Measurements from ENCODE around the gene HIC1. TPM values are rescaled to one million over a fixed set of nuclear protein-coding genes. Genes with fewer than 3 reads are reported as not detected.

Gene HIC1
- total and polyA plus RNA-seq, 9 of the 15 experiments (the other 6 are each of a cell fraction or from before 2014, with no cell fraction given), result 0.01 to 2.5 (median 0.18) TPM

GRCh38 chr17:2029911-2030778, 24.8 kb upstream of the HIC1 start, which contains the start of gene DPH1 (continued):
- TF ChIP-seq E2F6 (IDR thresholded peaks at IDR 0.05; ENCODE audit: borderline replicate concordance in 1 of 2, extremely low read depth in 1 of 2, insufficient read depth in 1 of 2, insufficient read length in 1 of 2, low read depth in 1 of 2, low read length in 1 of 2, poor library complexity in 1 of 2, severe bottlenecking in 1 of 2) (no peak), GABPB2 (CRISPR knock-in tag; conservative IDR thresholded peaks at IDR 0.05) (no peak), ELF4 (CRISPR knock-in tag; IDR thresholded peaks at IDR 0.05) (no peak), NFE2 (IDR thresholded peaks at IDR 0.05; ENCODE audit: low read depth) (no peak), RBM39 (optimal IDR thresholded peaks at IDR 0.05; ENCODE audit: low read depth, low read length) (no peak), HEY1 (CRISPR knock-in tag; IDR thresholded peaks at IDR 0.05; ENCODE audit: borderline replicate concordance) (no peak), FOXJ2 (tag; IDR thresholded peaks at IDR 0.05) (no peak), ZNF280A (IDR thresholded peaks at IDR 0.05; ENCODE audit: low read depth, partially characterized antibody) (no peak), SIX5 (IDR thresholded peaks at IDR 0.05; ENCODE audit: borderline replicate concordance in 1 of 2, insufficient read depth in 1 of 2, low read depth in 1 of 2, low read length in 2 of 2) (peak; percentile 31 to 34; a peak in 2 of 4 replicates), NFE2L1 (tag; IDR thresholded peaks at IDR 0.05; ENCODE audit: borderline replicate concordance, low read depth) (no peak), GABPB1 (CRISPR knock-in tag; IDR thresholded peaks at IDR 0.05) (peak; percentile 66; the same call in 1 of the 2 replicates), ZNF518B (CRISPR knock-in tag; IDR thresholded peaks at IDR 0.05) (no peak), SRSF1 (IDR thresholded peaks at IDR 0.05; ENCODE audit: low read depth, low read length) (no peak), MAFK (IDR thresholded peaks at IDR 0.05; ENCODE audit: low read length) (no peak), FOXK2 (conservative IDR thresholded peaks at IDR 0.05 in 1 of 2, IDR thresholded peaks at IDR 0.05 in 1 of 2; ENCODE audit: low read depth in 2 of 2) (peak; percentile 32 to 80; a peak in 3 of 4 replicates), HCFC1 (IDR thresholded peaks at IDR 0.05; ENCODE audit: low read depth, low read length) (peak; percentile 85), HMGN3 (IDR thresholded peaks at IDR 0.05; ENCODE audit: borderline replicate concordance, extremely low read depth, insufficient read length, low read depth, low read length) (peak; percentile 48)
- TF ChIP-seq, protein P1, sequence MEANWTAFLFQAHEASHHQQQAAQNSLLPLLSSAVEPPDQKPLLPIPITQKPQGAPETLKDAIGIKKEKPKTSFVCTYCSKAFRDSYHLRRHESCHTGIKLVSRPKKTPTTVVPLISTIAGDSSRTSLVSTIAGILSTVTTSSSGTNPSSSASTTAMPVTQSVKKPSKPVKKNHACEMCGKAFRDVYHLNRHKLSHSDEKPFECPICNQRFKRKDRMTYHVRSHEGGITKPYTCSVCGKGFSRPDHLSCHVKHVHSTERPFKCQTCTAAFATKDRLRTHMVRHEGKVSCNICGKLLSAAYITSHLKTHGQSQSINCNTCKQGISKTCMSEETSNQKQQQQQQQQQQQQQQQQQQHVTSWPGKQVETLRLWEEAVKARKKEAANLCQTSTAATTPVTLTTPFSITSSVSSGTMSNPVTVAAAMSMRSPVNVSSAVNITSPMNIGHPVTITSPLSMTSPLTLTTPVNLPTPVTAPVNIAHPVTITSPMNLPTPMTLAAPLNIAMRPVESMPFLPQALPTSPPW (CRISPR knock-in tag; IDR thresholded peaks at IDR 0.05), result peak; percentile 92

Data from K562 (cell line).